Fibroblast of lung (primary cell): ENCODE data around the gene MYBPH. TPM values are rescaled to one million over a fixed set of nuclear protein-coding genes. Genes with fewer than 3 reads are reported as not detected.

Experiments
- DNase-seq, 2 donors: peaks; one replicate each; pipeline versions ENCODE4 v3.0.0 to v3.0.0-alpha.2; 2010; ENCODE audit warnings: low read depth in 2 of 2
- H2AFZ ChIP-seq: 2 replicates; pipeline ENCODE4 v1.5.1; 2012; ENCODE audit warnings: low read length, control low read depth, inconsistent platforms
- H3K27ac ChIP-seq: 2 replicates; pipeline ENCODE4 v1.5.1; 2011; ENCODE audit warnings: low read length, control low read depth; ENCODE audit not compliant: insufficient read depth
- H3K27me3 ChIP-seq: 2 replicates; pipeline ENCODE4 v1.5.1; 2011; ENCODE audit warnings: mild to moderate bottlenecking, low read length; ENCODE audit not compliant: control insufficient read depth, insufficient read depth
- H3K36me3 ChIP-seq: 2 replicates; pipeline ENCODE4 v1.5.1; 2011; ENCODE audit warnings: low read length; ENCODE audit not compliant: control insufficient read depth, insufficient read depth
- H3K4me1 ChIP-seq: 2 replicates; pipeline ENCODE4 v1.5.1; 2011; ENCODE audit warnings: low read length; ENCODE audit not compliant: control insufficient read depth, insufficient read depth; ENCODE audit errors: extremely low read depth
- H3K4me2 ChIP-seq: 2 replicates; pipeline ENCODE4 v1.5.1; 2011; ENCODE audit warnings: low read length, control low read depth; ENCODE audit not compliant: insufficient read depth; ENCODE audit errors: extremely low read depth
- H3K4me3 ChIP-seq, 4 experiments: fragments of 200-600 bp in 1 of 4; sonication (generic) in 1 of 4; replicated peaks in 1 of 4; 2 replicates each; pipeline ENCODE4 v1.5.1; 2011 to 2016; ENCODE audit warnings: low read length in 4 of 4, low read depth in 3 of 4, mild to moderate bottlenecking in 3 of 4, control low read depth in 2 of 4, inconsistent platforms in 1 of 4, mixed read lengths in 1 of 4; ENCODE audit not compliant: insufficient read depth in 1 of 4; ENCODE audit errors: control extremely low read depth in 1 of 4
- H3K79me2 ChIP-seq: 2 replicates; pipeline ENCODE4 v1.5.1; 2012; ENCODE audit warnings: mild to moderate bottlenecking, low read length, inconsistent platforms; ENCODE audit not compliant: control insufficient read depth, insufficient read depth
- H3K9ac ChIP-seq: 2 replicates; pipeline ENCODE4 v1.5.1; 2011; ENCODE audit warnings: mild to moderate bottlenecking, low read length, control low read depth; ENCODE audit not compliant: insufficient read depth
- H3K9me3 ChIP-seq: 2 replicates; pipeline ENCODE4 v1.5.1; 2012; ENCODE audit warnings: low read depth, low read length; ENCODE audit not compliant: control insufficient read depth, insufficient read depth
- H4K20me1 ChIP-seq: 2 replicates; pipeline ENCODE4 v1.5.1; 2011; ENCODE audit warnings: low read length; ENCODE audit not compliant: control insufficient read depth, insufficient read depth; ENCODE audit errors: extremely low read depth
- EZH2 ChIP-seq: IDR thresholded peaks from 2 replicates; pipeline ENCODE4 v1.5.1; 2012; ENCODE audit warnings: low read length, control low read depth, mild to moderate bottlenecking; ENCODE audit errors: missing control alignments
- polyA plus RNA-seq, 2 donors: library from polyadenylated mRNA; depleted of rRNA in 1 of 2; stranded (reverse) in 1 of 2; unstranded in 1 of 2; fragments of >200 nt; gene quantifications; 2 replicates each; pipeline ENCODE4 v1.2.1, GENCODE V29; 2011 to 2012; ENCODE audit warnings: missing spikeins in 1 of 2
- total RNA-seq: library from RNA; depleted of rRNA; stranded (reverse); fragments of >200 nt; gene quantifications from 2 replicates; pipeline ENCODE4 v1.2.1, GENCODE V29; 2014
- TF ChIP-seq, protein P1 (sequence below), 2 donors: IDR thresholded peaks in 1 of 2; conservative IDR thresholded peaks in 1 of 2; 1 replicate in 1 of 2; 2 replicates in 1 of 2; pipeline ENCODE4 v1.5.1; 2011 to 2012; ENCODE audit warnings: low read length in 2 of 2, control low read depth in 1 of 2, inconsistent platforms in 1 of 2, low read depth in 1 of 2, mild to moderate bottlenecking in 1 of 2

MYBPH gene
- total and polyA plus RNA-seq, 2 donors (not counting 1 experiment from before 2014, with no cell fraction given): 0.17 to 5.5 TPM

DNA sequence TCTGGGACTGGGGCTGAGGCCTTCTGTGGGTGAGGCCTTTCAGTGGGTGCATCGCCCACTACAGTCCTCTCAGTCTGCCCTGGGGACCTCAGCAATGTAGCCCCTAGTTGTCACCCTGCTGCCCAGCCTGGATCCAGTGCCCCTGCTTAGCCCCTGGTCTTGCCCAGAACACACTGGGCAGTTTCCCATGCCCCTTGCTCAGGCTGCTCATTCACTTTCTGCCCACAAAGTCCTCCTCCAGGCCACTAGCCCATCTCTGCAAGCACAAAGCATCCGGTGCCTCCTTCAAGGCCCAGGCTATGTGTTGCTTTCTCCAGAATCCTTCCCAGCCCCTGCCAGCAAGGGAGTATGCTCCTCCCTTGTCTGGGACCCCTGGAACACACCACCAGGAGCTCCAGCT is 53.5 kb downstream of the MYBPH start:
- H3K4me3 ChIP-seq: no peak overlapping the region
- peaks cover 51% of the 10 kb centered on the region for H3K27me3 ChIP-seq
- peaks cover 2% of the 10 kb centered on the region for H3K4me1 ChIP-seq
- no peak for TF ChIP-seq EZH2
- TF ChIP-seq, protein P1, sequence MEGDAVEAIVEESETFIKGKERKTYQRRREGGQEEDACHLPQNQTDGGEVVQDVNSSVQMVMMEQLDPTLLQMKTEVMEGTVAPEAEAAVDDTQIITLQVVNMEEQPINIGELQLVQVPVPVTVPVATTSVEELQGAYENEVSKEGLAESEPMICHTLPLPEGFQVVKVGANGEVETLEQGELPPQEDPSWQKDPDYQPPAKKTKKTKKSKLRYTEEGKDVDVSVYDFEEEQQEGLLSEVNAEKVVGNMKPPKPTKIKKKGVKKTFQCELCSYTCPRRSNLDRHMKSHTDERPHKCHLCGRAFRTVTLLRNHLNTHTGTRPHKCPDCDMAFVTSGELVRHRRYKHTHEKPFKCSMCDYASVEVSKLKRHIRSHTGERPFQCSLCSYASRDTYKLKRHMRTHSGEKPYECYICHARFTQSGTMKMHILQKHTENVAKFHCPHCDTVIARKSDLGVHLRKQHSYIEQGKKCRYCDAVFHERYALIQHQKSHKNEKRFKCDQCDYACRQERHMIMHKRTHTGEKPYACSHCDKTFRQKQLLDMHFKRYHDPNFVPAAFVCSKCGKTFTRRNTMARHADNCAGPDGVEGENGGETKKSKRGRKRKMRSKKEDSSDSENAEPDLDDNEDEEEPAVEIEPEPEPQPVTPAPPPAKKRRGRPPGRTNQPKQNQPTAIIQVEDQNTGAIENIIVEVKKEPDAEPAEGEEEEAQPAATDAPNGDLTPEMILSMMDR (conservative IDR thresholded peaks at IDR 0.05 in 1 of 2, IDR thresholded peaks at IDR 0.05 in 1 of 2; ENCODE audit: low read depth in 1 of 2, low read length in 2 of 2): no peak
- H3K27ac ChIP-seq: no peak overlapping the region
- H3K9ac ChIP-seq: no peak overlapping the region
- H2AFZ ChIP-seq: no peak overlapping the region
- no peaks in the 10 kb centered on the region for H3K79me2 ChIP-seq
- no peaks in the 10 kb centered on the region for H3K9me3 ChIP-seq
- H4K20me1 ChIP-seq: no peaks in the 10 kb centered on the region
- no peak overlapping the region for H3K4me2 ChIP-seq
- no peaks in the 10 kb centered on the region for H3K36me3 ChIP-seq
- no peak for DNase-seq

DNA sequence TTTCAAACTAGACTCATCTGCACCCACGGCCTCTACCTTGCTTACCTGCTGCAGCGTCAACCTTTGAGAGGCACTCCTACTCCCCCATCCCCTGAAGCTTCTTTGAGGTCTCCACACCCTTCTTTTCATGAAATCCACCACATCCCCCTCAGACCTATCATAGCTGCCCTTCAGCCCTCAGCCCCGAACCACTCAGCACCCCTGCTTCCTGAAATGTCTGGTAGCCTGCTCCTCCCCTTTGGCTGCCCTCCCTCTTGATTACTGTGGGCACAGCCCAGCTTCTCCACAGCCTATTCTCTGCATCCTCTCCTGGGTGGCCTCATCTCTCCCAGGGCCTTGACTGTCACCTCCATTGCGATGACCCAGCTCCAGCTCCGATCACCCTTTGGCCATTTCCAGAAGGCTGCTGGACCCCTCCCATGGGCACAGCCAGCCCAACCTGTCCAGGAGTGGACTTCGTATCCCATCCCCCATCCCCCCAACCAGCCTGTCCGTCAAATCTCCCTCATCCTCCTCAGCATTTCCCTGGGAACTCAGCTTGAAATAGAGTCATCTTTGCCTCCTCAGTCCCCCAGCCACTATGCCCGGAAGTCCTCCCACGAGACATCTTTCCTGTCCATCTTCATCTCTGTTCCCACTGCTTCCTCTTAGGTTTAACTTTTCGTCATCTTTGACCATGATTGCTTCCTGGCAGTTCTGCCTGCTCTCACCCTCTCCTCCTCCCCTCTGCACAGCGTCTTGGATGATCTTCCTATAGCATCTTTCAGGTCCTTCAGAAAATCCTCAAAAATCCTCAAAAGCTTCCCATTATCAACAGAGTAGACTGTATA is 54.2 kb downstream of the MYBPH start:
- Histone ChIP-seq H3K4me1 (no peaks in the 10 kb centered on the region), H3K4me2 (no peak overlapping the region), H3K36me3 (no peaks in the 10 kb centered on the region), H3K27me3 (peaks cover 51% of the 10 kb centered on the region), H4K20me1 (no peaks in the 10 kb centered on the region), H3K79me2 (no peaks in the 10 kb centered on the region), H3K27ac (no peak overlapping the region), H3K4me3 (no peak overlapping the region), H3K9ac (no peak overlapping the region), H3K9me3 (no peaks in the 10 kb centered on the region), H2AFZ (no peak overlapping the region)
- TF ChIP-seq, protein P1 (conservative IDR thresholded peaks at IDR 0.05 in 1 of 2, IDR thresholded peaks at IDR 0.05 in 1 of 2; ENCODE audit: low read depth in 1 of 2, low read length in 2 of 2): no peak
- DNase-seq: no peak

DNA sequence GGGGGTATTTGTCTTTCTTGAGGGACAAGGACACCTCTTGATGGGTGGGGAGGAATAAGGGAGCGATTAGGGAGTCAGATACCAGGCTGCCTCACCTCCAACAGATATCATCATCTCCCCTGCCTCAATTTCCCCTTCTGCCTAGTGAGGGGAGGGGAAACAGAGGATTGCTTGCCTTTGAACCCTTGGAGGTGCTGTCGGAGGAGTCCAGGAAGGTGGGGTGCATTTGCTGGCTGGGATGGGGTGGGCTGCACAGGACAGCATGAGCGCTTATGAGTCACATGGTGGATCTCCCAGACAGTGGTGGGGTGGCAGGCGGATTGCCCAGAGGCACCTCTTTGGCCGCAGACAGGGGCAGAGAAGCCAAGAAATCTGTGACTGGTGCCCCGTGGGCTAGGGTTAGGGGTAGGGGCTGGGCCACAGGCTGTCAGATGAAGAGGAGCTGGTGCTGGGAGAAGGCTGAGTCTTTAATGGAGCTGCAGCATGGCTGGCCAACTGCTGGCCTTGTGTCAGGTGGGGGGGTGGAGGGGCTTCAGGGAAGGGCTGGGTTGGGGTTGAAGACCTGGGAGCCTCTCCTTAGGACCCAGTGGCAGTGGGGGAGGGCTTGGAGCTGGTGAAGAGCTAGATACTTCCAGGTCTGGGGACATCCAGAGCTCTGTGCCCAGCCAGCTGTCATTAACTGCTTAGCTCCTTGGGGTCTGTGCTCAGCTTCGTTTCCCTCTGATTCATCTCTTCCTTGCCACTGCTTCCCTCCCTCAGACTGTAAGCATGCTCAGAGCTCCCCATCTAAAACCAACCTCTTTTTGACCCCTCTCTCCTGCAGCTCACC is 55.1 kb downstream of the MYBPH start:
- no peak overlapping the region for H3K4me2 ChIP-seq
- no peaks in the 10 kb centered on the region for H3K4me1 ChIP-seq
- peaks cover 51% of the 10 kb centered on the region for H3K27me3 ChIP-seq
- no peak overlapping the region for H3K9ac ChIP-seq
- H3K4me3 ChIP-seq: no peak overlapping the region
- no peaks in the 10 kb centered on the region for H3K36me3 ChIP-seq
- H2AFZ ChIP-seq: no peak overlapping the region
- no peak overlapping the region for H3K27ac ChIP-seq
- TF ChIP-seq, protein P1 (conservative IDR thresholded peaks at IDR 0.05 in 1 of 2, IDR thresholded peaks at IDR 0.05 in 1 of 2; ENCODE audit: low read depth in 1 of 2, low read length in 2 of 2): no peak
- no peak for TF ChIP-seq EZH2
- no peaks in the 10 kb centered on the region for H3K9me3 ChIP-seq
- no peak for DNase-seq
- no peaks in the 10 kb centered on the region for H3K79me2 ChIP-seq
- no peaks in the 10 kb centered on the region for H4K20me1 ChIP-seq
